Pulmonary artery endothelial cell (primary cell): ENCODE data around the gene TBC1D22A. TPM values are rescaled to one million over a fixed set of nuclear protein-coding genes. Genes with fewer than 3 reads are reported as not detected.

Source experiments
- DNase-seq: peaks from one replicate; pipeline ENCODE4 v3.0.0-alpha.2; 2011; ENCODE audit warnings: low read depth, low spot score
- total RNA-seq: library from RNA; depleted of rRNA; stranded (reverse); fragments of >200 nt; gene quantifications from 2 replicates; pipeline ENCODE4 v1.2.3, GENCODE V29; 2014

The TBC1D22A gene
- total RNA-seq, 1 donor from 2014 or later = 17.4 TPM

- DNase-seq = no peak
These were observed 9.5 kb upstream of the TBC1D22A start for GRCh38 chr22:46752988-46753310.

GRCh38 chr22:46753360-46753759 is 9.1 kb upstream of the TBC1D22A start:
- no peak for DNase-seq

- DNase-seq = no peak
These were observed 8.7 kb upstream of the TBC1D22A start for GRCh38 chr22:46753761-46754109.

GRCh38 chr22:46754110-46754799 is 8.2 kb upstream of the TBC1D22A start:
- peak; percentile 98 for DNase-seq

- no peak for DNase-seq
These were observed 7.6 kb upstream of the TBC1D22A start for GRCh38 chr22:46754826-46755225.

GRCh38 chr22:46755525-46755924 is 6.9 kb upstream of the TBC1D22A start:
- DNase-seq = no peak

GRCh38 chr22:46756097-46756496 is 6.4 kb upstream of the TBC1D22A start:
- no peak for DNase-seq

GRCh38 chr22:46757104-46757503 is 5.3 kb upstream of the TBC1D22A start:
- no peak for DNase-seq

- no peak for DNase-seq
These were observed 4.3 kb upstream of the TBC1D22A start for GRCh38 chr22:46758121-46758520.

GRCh38 chr22:46758867-46759290 is 3.6 kb upstream of the TBC1D22A start:
- peak; percentile 66 for DNase-seq

GRCh38 chr22:46761017-46761416 is 1.4 kb upstream of the TBC1D22A start:
- DNase-seq = no peak

- no peak for DNase-seq
These were observed 762 bp upstream of the TBC1D22A start for GRCh38 chr22:46761539-46762237.

- no peak for DNase-seq
These were observed 728 bp downstream of the TBC1D22A start for GRCh38 chr22:46763051-46763705.

- no peak for DNase-seq
These were observed 1.8 kb downstream of the TBC1D22A start for GRCh38 chr22:46764140-46764680.

GRCh38 chr22:46764779-46765485 is 2.5 kb downstream of the TBC1D22A start:
- DNase-seq = no peak

GRCh38 chr22:46766611-46767010 is 4.2 kb downstream of the TBC1D22A start:
- no peak for DNase-seq

GRCh38 chr22:46767249-46767985 is 5.0 kb downstream of the TBC1D22A start:
- DNase-seq = no peak

GRCh38 chr22:46769191-46769675 is 6.8 kb downstream of the TBC1D22A start:
- DNase-seq = no peak

- DNase-seq = no peak
These were observed 7.3 kb downstream of the TBC1D22A start for GRCh38 chr22:46769706-46770105.

- no peak for DNase-seq
These were observed 7.7 kb downstream of the TBC1D22A start for GRCh38 chr22:46770151-46770641.

GRCh38 chr22:46770726-46771125 is 8.3 kb downstream of the TBC1D22A start:
- no peak for DNase-seq
